LoVo (cell line): Measurements from ENCODE around the gene NUAK2.

Source experiments
- DNase-seq: peaks from one replicate; pipeline ENCODE4 v3.0.0-alpha.2; 2016; ENCODE audit warnings: low spot score

The NUAK2 gene

DNA sequence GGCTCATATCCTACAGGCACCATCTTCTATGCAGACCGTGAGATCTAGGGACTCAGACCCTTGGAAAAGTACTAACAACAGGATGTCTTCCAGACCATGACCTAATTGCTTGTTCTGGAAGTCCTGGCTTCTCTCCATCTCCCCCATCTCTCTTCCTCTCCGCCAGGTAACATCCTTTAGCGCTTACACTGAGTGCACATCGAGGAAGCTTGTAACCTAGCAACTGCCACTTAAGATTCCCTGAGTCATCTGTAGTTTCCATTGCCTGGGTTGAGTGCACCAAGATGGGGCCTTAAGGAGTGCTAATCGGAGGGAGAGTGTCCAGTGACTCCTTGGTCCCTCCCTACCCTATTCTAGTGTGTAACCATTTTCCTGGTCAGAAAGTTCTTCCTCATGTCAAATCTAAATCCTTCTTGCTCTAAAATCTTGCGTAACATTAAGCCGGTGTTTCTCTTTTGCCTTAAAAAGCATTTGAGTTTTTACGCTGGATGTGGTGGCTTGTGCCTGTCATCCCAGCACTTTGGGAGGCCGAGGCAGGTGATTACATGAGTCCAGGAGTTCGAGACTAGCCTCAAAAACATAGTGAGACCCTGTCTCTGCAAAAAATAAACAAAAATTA is 25.5 kb upstream of the NUAK2 start:
- no peak for DNase-seq

DNA sequence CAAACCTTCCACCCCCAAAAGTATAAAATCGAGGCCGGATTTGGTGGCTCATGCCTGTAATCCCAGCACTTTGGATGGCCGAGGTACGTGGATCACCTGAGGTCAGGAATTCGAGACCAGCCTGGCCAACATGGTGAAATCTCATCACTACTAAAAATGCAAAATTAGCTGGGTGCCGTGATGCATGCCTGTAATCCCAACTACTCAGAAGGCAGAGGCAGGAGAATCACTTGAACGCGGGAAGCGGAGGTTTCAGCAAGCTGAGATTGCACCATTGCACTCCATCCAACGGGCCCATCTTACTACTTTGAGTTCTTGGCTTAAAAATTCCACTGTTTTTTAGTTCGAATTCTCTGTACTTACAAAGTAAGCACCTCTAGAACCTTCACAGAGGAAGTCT is 24.2 kb upstream of the NUAK2 start:
- DNase-seq, result no peak

DNA sequence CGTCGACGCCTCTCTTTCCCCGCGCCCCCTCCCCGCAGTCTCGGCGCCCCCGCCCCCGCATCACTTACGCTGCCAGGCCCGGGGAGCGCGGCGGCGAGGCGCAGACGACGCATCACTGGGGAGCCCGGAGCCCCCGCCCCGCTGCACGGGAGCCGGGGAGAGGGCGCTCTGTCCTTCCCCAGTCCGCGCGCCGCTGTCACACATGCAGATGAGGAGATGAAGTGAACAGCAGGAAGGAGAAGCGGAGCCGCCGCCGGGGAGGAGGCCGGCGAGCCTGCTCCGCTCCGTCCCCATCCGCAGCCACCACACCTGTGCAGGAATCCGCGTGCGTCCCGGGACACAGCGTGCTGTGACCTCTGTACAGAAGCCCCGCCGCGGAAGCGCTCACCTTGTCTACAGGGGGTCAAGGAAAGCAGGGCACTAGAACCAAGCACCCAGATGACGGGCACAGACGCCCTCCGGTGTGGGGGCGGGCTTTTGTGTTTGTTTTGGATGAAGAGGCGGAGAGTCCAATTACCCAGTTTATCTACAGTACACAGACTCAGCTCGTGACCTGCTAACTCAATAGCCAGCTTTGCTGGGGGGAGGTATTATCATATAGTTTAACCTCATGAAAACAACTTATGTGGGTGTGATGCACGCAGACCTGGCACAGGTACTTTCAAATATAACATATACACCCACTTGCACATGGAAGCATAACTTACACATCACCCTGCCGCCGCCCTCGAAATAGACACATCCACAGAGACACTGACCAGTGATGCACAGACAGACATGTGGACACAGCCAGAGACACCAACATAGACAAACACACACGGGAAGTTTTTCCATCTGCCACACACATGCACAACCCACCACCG is 22.8 kb upstream of the NUAK2 start:
- no peak for DNase-seq

DNA sequence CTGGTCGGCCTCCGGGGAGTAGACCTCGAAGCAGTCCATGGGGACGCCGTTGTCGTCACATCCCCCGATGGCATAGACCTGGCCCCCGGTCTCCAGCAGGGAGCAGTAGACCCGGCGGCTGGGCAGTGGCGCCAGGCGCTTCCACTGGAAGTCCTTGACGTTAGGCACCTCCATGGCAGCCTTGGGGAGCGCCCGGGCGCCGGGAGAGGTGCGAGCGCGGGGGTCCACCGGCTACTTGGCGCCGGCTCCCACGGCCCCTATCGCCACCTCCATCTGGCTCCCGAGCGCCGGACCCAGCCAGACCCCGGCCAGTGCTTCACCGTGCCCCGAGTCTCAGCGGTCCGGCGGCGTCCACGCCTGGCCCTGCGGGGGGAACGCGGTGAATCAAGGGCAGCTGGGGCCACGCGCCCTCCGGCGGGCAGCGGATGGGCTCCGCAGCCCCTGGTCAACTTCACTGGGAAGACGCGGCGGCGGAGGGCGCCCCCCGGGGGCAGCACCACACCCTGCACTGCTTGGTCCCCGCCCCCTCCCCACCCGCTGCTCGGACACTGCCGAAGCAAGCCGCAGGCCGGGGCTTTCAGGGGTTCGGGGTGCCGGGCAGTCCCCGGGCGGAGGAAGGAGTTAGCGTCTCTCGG is 22.0 kb upstream of the NUAK2 start:
- DNase-seq, result no peak

DNA sequence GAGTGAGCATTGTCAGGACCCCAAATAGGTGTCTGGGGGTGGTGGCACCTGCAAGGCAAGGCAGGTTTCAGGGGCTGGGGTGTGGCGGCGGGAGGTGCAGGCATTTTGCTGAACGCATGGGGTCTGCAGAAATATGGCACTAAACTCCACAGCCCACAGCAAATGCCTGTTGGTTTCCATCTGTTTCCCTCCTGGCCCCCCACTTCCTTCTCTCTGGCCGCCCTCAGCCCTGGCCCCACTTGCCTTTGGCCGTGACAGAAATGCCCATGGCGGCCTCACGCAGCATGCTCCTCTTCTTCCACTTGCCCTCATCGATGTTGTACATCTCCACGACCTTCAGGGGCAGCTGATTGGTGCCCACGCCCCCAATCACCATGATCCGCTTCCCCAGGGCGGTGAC is 21.4 kb upstream of the NUAK2 start:
- DNase-seq, result no peak

DNA sequence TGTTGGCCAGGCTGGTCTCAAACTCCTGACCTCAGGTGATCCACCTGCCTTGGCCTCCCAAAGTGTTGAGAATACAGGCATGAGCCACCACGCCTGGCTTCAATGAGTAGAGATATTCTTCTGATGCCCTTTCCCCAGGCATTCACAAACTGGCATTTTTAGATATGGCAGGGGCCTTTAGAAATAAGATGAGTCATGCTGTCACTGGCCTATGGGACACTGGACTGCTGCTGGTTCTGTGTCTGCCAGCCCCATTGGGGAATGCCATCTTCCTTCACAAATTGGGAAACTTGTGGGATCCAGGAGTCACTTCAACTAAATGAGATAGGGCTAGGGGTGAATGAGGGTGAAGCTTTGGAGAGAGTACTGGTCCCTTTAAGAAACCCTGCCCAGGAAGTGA is 19.1 kb upstream of the NUAK2 start:
- no peak for DNase-seq

DNA sequence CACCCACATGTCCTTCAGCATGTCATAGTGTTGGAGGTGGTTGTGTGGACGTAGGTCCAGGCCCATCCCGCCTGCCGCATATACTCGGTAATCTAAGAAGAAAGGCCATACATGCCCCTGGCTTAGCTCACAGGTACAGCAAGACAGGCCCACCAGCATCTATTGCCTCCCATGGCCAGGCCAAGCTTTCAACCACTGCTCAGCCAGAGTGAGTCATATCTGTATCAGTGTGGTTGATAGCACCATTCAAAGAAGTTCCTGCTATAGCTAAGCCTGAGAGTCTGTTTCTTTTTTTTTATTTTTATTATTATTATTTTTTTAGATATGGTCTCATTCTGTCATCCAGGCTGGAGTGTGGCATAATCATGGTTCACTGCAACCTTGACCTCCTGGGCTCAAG is 18.2 kb upstream of the NUAK2 start:
- no peak for DNase-seq

DNA sequence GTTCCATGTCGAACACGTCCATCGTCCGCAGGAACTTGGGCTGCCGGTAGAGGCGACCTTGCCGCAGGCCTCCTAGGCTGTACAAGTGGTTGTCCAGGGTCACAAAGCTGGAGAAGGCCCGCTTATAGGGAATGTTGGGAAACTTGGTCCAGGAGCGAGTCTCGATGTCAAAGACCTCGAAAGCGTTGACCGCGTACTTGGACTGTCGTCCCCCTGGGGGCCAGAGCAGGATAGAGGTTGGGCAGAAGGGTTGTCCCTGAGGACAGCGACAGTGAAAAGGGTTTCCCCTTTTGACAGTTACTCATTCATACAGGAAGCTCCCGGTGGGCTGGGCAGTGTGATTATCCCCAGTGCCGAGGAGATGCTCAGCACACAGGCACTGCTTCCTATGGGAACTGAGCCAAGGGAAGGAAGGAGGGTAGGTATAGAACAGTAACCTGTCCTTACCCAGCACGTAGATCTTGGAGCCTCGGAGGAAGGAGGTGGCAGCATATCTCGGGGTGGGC is 17.7 kb upstream of the NUAK2 start:
- no peak for DNase-seq

DNA sequence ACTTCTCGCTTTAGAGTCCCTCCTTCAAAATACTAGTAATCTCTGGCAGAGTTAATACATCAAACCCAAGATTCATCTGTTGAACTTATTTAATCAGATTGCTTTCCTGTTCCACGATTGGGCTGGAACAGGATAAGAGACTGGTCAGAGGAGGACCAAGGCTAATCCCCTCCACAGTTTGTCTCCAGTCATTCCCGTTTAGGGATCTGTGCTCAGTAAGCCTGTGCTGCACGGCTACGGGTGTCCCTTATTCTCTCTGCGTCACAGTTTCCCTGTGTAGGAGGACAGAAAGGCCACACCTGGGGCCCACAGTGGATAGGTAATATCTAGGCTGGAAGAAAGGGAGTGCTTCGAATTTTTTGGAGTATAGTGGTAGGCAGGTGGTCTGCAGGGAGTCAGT is 16.5 kb upstream of the NUAK2 start:
- DNase-seq, result no peak

DNA sequence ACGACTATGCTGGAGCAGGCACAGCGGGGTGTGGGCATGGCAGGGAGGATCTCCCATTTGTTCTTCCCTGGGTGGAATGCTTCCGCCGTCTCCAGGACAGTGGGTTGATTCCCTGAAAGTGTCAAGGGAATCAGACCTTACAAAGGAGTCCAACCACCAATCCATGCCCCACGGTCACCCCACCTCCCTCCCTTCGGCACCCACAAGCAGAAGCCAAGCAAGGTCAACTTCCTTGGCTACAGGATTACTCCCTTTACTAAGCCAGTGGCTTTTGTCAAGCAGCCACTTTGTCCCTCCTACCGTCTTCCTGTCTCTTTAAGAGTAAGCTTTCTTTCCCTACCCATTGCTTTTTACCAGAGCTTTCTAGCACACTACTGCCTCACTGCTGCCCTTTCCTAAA is 15.9 kb upstream of the NUAK2 start:
- DNase-seq, result no peak

DNA sequence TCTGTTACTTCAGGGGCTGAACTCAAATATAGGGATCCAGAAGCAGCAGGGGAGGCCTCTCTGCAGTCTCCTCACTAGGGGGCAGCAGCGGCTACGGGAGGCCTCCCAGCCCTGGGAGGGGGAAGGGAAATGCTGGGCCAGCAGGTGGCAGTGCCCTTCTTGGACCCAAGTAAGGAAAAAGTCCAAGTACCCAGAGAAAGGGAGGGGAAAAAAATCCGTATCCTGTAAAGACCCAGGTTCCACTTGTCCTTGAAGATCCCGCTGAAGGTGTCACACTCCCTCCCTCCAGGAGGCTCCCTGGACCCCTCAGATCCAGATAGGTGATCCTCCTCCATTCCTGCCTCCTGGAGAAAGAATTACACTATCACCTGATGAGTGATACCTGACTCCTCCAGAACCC is 14.1 kb upstream of the NUAK2 start:
- DNase-seq, result peak; percentile 81

DNA sequence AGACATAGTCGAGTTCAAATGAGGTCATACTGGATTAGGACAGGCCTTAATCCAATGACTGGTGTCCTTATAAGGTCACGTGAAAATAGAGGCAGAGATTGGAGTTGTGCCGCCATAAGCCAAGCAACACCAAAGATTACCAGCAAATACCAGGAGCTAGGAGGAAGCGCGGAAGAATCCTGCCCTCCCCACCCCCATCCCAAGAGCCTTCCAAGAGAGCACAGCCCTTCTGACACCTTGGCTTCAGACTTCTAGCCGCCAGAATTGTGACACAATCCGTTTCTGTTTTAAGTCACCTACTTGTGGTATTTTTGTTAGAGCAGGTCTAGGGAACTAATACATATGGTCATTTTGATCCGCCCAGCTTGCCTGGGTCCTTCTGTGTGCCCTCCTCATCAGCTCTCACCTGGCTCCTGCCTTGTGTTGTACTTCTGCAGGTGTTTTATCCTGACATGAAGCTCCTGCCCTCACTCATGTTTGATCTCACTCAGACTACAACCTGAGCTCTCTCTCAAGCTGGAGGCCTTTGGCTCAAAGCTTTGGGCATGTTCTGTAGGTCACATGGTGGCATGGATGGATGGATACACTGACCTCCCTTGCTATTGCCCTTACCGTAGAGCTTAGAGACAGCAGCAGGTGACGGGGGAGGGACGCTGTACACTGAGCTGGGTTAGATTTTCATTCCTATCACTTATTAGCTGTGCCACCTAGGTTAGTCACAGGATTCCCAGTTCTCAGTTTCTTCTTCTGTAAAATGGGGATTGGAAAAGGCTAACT is 10.7 kb upstream of the NUAK2 start:
- no peak for DNase-seq

DNA sequence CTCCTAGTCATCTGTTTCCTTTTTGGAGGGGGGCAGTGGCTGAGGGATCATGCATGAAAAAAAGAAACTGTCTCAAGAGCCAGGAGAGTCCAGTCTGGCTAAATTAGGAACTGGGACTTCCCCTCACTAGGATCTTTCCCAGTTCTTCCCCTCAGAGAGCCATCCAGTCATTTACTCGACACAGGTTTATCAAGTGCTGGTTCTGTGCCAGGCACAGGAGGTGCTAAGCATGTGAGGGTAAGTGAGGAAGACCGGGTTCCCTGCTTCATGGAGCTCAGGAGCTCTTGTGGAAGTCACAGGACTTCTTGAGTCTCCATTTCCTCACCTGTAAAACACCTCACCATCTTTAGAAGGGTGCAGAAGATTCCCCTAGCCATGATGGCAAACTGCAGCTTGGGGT is 8.6 kb upstream of the NUAK2 start:
- no peak for DNase-seq

DNA sequence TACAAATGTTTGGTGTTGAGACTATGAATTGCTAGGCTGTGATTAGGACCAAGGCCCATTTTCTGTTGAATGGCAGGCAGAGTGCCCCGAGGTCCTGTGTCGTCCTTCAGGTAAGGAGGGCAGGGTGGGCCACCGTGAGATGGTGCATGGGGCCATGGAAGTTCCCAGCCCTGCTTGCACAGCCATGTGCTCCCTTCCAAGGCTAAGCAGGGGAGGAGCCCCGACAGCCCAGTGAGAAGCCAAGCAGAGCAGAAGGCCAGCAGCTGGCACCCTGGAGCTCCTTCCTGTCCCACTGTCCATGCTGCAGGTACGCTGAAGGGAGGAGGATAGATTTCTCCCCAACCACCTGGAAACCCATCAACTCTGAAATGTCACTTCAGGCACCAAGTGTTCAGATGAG is 8.2 kb upstream of the NUAK2 start:
- no peak for DNase-seq

DNA sequence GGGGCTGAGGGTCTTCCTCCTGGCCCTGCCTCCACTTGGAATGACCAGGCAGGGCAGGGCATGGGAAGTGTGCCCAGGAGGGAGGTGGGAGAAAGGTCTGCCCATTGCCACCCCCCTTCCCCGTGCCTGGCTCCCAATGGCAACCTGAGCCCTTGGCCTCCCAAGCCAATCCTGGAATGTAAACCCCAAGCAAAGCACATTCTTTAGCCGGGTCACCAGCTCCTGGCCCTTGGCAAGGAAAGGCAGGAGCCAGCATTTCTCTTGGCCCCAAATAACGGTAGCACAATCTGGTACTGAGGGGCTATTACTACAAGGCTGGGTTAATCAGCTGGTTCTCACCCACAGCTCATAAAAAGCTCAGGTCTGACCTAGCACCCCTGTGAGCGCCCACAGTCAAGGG is 6.9 kb upstream of the NUAK2 start:
- no peak for DNase-seq

DNA sequence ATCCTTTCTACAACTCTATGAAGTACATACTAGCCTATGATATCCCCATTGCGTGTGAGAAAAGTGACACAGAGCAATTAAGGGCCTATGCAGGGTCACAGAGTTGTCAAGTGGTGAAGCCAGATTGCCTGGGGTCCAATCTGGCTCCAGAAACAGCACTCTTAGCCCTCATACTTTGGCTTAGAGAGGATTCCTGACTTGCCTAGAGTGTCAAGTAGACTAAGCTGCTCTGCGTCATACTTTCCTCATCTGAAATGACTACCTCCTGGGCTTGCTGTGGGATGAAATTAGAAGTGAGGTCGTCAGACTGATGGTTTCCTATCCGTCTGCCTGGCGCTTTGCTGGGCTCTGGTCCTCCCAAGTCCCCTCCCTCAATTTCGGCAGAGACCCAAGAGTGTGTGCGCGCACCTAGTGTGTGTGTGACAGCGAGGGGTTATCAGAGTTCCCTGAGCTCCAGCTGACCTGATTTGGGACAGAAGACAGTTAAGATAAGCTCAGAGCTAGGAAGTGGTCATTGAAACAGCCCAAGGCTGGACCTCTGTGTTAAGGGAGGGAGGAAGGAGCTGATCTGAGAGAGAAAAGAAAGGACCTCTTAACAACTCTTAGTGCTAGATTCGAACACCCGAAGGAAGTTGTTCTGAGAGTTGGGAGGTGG is 5.4 kb upstream of the NUAK2 start:
- no peak for DNase-seq

DNA sequence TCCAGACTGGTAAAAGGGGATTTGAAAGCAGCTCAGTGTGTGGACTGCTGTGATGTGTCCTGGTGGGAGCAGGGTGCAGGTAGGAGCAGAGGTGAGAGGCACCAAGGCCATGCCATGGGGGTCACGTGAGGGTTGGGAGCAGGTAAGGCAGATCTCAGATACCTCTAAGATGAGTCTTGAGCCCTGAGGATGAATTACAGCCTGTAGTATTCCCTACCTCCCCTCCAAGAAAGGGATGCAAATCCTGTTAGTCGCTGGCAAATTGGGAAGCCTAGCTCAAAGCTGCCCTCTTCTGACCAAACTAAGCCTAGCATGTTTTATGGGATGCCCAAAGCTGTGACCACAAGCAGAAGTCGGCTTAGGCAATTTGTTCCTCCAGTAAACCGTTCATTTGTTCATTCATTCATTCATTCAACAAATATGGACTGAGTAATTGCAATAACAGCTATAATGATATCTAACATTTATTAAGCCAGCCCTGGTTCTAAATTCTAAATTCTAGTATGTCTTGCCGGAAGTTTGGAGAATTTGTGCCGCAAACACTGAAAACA is 3.9 kb upstream of the NUAK2 start:
- peak; percentile 69 for DNase-seq

DNA sequence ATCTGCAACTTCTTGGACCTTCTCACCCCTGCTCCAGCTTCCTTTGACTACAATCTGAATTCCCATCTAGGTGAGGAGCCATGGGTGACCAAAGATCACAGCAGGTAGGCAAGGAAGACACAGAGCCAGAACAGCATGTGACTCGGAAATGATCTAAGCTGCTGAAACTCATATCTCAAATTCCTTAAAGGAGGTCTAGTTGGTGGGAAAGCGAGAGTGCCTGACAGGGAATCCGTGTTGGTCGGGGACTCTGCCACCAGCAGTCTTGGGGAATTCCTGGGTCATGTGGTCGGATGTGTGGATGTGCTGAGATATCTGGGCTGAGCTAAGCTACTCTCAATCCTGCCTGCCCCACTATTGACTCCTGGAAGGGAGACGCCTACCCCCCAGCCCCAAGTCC is 3.2 kb upstream of the NUAK2 start:
- DNase-seq, result no peak

DNA sequence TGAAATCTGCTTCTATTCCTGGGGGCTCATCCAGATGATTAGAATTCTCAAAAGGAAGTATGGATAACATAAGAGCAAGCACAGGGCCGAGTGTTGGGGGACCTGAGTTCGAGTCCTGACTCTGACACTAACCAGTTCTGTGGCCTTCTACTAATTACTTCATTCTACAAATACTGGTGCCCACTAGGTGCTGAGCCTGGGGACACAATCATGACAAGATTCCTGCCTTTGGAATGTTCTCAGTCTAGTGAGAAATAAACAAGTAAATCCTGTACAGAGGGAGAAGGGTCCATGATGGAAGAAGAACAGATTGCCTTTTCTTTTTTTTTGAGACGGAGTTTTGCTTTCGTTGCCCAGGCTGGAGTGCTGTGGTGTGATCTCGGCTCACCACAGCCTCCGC is 2.2 kb upstream of the NUAK2 start:
- DNase-seq, result no peak

DNA sequence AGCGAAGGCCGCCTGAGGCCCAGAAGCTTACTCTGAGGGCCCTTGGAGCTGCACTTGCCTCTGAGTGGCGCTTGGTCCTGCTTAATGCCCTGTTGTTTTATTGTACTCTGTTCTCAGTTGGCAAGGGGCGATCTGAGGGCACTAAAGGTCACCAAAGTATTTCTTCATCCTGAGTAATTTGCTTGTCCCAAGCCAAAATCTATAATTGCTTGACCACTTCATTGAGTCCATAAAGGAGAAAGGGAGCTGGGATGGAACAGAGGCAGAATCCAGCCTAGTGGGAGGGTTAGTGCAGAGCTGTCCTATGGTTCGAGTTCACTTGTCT is 376 bp upstream of the NUAK2 start:
- no peak for DNase-seq

DNA sequence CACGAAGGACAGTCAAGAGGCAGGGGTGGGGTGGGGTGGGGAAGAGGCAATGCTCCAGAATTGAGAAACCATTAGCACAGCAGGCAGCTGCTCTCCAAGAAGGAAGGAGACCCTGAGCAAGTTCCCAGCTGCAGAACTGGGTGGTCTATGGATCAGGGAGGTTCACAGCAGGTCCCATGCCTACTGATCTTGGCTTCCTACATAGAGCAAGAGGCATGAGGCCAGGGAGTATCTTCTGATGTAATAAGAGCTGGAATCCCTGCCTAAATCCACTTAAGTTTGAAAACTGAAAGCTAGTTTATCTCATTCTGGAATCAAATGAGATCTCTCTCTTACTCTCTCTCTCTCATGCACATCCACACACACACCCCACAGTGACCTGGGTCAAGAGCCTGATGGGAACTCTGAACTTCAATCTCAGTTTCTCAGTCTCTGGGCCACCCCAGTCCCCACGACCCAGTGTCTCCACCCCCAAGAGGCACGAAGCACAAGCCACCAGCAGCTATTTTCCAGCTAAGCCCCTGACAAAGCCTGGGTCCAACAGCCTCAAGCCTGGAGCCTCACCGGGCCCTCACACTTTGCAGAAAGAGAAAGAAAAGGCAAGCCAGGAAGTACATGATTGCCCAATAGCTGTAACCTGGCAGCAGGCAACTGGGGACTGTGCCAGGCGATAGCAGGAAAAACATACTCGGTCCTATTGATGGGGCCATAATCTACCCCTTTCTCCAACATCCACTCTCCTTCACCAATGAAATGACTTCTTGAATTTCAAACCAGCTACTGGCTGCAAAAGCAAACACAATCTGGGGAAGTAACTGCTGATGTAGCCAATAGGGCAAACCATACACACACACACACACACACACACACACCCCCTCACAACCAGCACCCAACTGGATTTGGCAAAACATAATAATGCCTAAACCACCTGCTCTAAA is 2.2 kb downstream of the NUAK2 start:
- peak; percentile 71 for DNase-seq
